GM23248 (cell line): ENCODE data around the gene OR52E6. TPM values are rescaled to one million over a fixed set of nuclear protein-coding genes. Genes with fewer than 3 reads are reported as not detected.

Experiments used
- DNase-seq: peaks from one replicate; pipeline ENCODE4 v3.0.0-alpha.2; 2015
- H2AFZ ChIP-seq: fragments of 200-600 bp; sonication (generic); 2 replicates; pipeline ENCODE4 v1.6.1; 2016; ENCODE audit warnings: antibody characterized with exemption
- H3F3A ChIP-seq: fragments of 200-600 bp; sonication (generic); 2 replicates; pipeline ENCODE4 v1.6.1; 2016; ENCODE audit warnings: mild to moderate bottlenecking, antibody characterized with exemption, mixed run types; ENCODE audit not compliant: insufficient read depth
- H3K27ac ChIP-seq: fragments of 200-600 bp; sonication (generic); 2 replicates; pipeline ENCODE4 v1.5.1; 2016; ENCODE audit warnings: mild to moderate bottlenecking
- H3K27me3 ChIP-seq: fragments of 200-600 bp; sonication (generic); replicated peaks from 2 replicates; pipeline ENCODE4 v1.6.1; 2016; ENCODE audit warnings: mild to moderate bottlenecking; ENCODE audit not compliant: insufficient read depth
- H3K36me3 ChIP-seq: fragments of 200-600 bp; sonication (generic); 2 replicates; pipeline ENCODE4 v1.6.1; 2016; ENCODE audit warnings: low read depth, mild to moderate bottlenecking
- H3K4me1 ChIP-seq: fragments of 200-600 bp; sonication (generic); 2 replicates; pipeline ENCODE4 v1.6.1; 2016; ENCODE audit warnings: mild to moderate bottlenecking; ENCODE audit not compliant: insufficient read depth
- H3K4me2 ChIP-seq: fragments of 200-600 bp; sonication (generic); one replicate; pipeline ENCODE4 v1.6.1; 2016; ENCODE audit warnings: mild to moderate bottlenecking; ENCODE audit not compliant: unreplicated experiment
- H3K4me3 ChIP-seq: fragments of 200-600 bp; sonication (generic); 2 replicates; pipeline ENCODE4 v1.5.1; 2016; ENCODE audit warnings: mild to moderate bottlenecking
- H3K79me2 ChIP-seq: fragments of 200-600 bp; sonication (generic); 2 replicates; pipeline ENCODE4 v1.6.1; 2016; ENCODE audit warnings: mild to moderate bottlenecking; ENCODE audit not compliant: insufficient read depth
- H3K9ac ChIP-seq: fragments of 200-600 bp; sonication (generic); 2 replicates; pipeline ENCODE4 v1.6.1; 2016; ENCODE audit warnings: mild to moderate bottlenecking
- H3K9me2 ChIP-seq: fragments of 200-600 bp; sonication (generic); 2 replicates; pipeline ENCODE4 v1.6.1; 2016; ENCODE audit warnings: mixed run types, mild to moderate bottlenecking, moderate library complexity; ENCODE audit not compliant: insufficient read depth
- H3K9me3 ChIP-seq: fragments of 200-600 bp; sonication (generic); one replicate; pipeline ENCODE4 v1.6.1; 2017; ENCODE audit warnings: low read depth
- H4K20me1 ChIP-seq: fragments of 200-600 bp; sonication (generic); 2 replicates; pipeline ENCODE4 v1.6.0; 2016; ENCODE audit not compliant: insufficient read depth
- EZH2 ChIP-seq: fragments of 200-600 bp; sonication (generic); IDR thresholded peaks from 2 replicates; pipeline ENCODE4 v1.6.1; 2018; ENCODE audit warnings: antibody characterized with exemption, mild to moderate bottlenecking; ENCODE audit not compliant: insufficient read depth, poor library complexity, severe bottlenecking
- EZH2phosphoT487 ChIP-seq: fragments of 200-600 bp; sonication (generic); IDR thresholded peaks from 2 replicates; pipeline ENCODE4 v1.6.1; 2018; ENCODE audit warnings: antibody characterized with exemption, moderate library complexity, mild to moderate bottlenecking, low read depth; ENCODE audit not compliant: insufficient read depth
- WGBS, 2 experiments: methylation state at CpG; one replicate each; pipeline ENCODE4 v1.1.6; 2015 to 2017; ENCODE audit warnings: low lambda C conversion rate in 2 of 2, low coverage in 1 of 2; ENCODE audit errors: missing lambda C conversion rate in 2 of 2; 5-methylcytosine and 5-hydroxymethylcytosine counted together
- in situ Hi-C: fragments of 300-500 bp; cut with MboI; formaldehyde crosslinking; loops from 2 replicates; pipeline ENCODE4 v1.15.0; 2020
- polyA plus RNA-seq: library from polyadenylated mRNA; unstranded; fragments of >200 nt; fragmentation: Nextera tagmentation; extraction: Ambion mirVana; gene quantifications from 2 replicates; pipeline ENCODE4 v1.2.1, GENCODE V29; 2016
- total RNA-seq: library from RNA; depleted of rRNA; stranded (reverse); fragments of >200 nt; shearing (Covaris generic); gene quantifications from 2 replicates; pipeline ENCODE4 v1.2.3, GENCODE V29; 2014; rRNA removed

OR52E6 gene
- total RNA-seq = not detected in 2 replicates
- polyA plus RNA-seq = not detected in 2 replicates

DNA sequence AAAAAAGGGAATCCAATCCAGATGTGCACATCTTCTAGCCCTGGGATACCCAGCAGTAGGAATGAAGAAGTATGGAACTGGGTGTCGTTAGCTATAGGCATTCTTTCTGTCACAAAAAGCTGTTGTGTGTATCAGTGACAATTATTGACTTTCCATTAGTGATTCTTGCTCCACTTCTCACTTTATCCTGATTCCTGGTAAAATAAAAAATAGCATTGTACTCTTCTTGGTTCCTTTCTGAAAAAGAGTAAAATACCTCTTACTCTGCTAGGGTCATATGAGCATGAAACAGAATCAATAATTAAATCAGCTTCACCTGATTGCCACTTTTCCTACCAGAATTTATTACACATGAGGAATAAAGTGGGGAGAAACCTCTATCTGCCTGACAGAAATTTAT is at the start of gene OR52E6:
Gene OR52E6 (minus strand): TSS at position 101 of the 400 bp plus-strand sequence. CDS start 0 bp downstream, at position 101.
- H3K36me3 ChIP-seq = no peaks in the 10 kb centered on the region
- no peak within 1 kb of the TSS for H3K4me3 ChIP-seq
- H3K4me2 ChIP-seq = no peak within 1 kb of the TSS
- H3F3A ChIP-seq = no peaks in the 10 kb centered on the region
- H3K79me2 ChIP-seq = no peaks in the 10 kb centered on the region
- H3K4me1 ChIP-seq = no peaks in the 10 kb centered on the region
- 0% methylated on average over 1 of the region's 1 CpG for WGBS, 2 experiments
- H3K9ac ChIP-seq = no peak within 1 kb of the TSS
- H3K9me3 ChIP-seq = no peaks in the 10 kb centered on the region
- in situ Hi-C loops = no loop called here
- H3K9me2 ChIP-seq = no peaks in the 10 kb centered on the region
- H4K20me1 ChIP-seq = no peaks in the 10 kb centered on the region
- DNase-seq = no peak
- H3K27me3 ChIP-seq = no peaks in the 10 kb centered on the region
- H3K27ac ChIP-seq = no peak within 1 kb of the TSS
- no peak for TF ChIP-seq EZH2phosphoT487
- H2AFZ ChIP-seq = no peak within 1 kb of the TSS

DNA sequence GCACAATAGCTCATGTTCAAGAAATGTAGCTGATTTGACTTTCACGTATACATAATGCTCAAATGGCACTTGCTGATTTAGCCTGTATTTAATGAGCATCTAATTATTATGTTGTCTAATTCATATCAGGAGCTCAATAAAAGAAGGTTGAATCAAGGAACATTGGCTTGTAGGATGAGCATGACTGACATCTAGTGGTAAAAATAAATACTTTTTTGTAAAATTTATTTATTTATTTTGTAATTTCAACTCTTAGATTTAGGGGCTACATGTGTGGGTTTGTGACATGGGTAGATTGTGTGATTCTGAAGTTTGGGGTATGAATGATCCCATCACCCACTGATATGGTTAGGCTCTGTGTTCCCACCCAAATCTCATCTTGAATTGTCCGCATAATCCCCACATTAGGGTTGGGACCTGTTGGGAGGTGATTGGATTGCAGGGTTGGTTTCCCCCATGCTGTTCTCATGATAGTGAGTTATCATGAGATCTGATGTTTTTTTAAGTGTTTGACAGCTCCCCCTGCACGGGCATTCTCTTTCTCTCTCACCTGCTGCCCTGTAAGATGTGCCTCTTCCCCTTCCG is 49.6 kb upstream of the OR52E6 start:
- Histone ChIP-seq H3K9me2 (no peaks in the 10 kb centered on the region), H3K9me3 (no peaks in the 10 kb centered on the region), H3F3A (no peaks in the 10 kb centered on the region), H2AFZ (no peak overlapping the region), H3K79me2 (no peaks in the 10 kb centered on the region), H3K36me3 (no peaks in the 10 kb centered on the region), H3K9ac (no peak overlapping the region), H4K20me1 (no peaks in the 10 kb centered on the region), H3K4me1 (no peaks in the 10 kb centered on the region), H3K4me3 (no peak overlapping the region), H3K4me2 (no peak overlapping the region), H3K27me3 (no peaks in the 10 kb centered on the region), H3K27ac (no peak overlapping the region)
- WGBS, 2 experiments = 33 to 37% methylated on average over 4 of the region's 4 CpGs
- DNase-seq = peak; percentile 34
- TF ChIP-seq EZH2 (no peak), EZH2phosphoT487 (no peak)
- in situ Hi-C loops = no loop called here

DNA sequence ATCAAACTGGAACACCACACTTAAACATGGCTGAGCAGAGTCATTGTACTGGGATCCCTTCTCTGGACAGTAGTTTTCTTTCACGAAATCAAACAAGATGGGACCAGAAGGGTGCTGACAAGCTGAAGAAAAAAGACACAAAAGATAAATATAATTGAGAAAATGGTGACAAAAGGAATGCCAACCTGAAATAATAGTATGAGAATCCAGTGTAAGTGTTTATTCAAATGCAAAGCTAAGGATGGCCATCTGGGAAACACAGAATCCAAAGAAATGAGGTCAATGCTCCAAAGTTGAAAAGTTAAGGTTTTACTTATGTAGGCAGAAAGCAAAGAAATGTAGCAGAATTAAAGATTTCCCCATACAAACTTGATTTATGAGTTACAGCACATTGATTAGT is 46.0 kb upstream of the OR52E6 start:
- H3K4me2 ChIP-seq = no peak overlapping the region
- no peaks in the 10 kb centered on the region for H3K36me3 ChIP-seq
- no peak for DNase-seq
- H3K27ac ChIP-seq = no peak overlapping the region
- 8 to 13% methylated on average over 1 of the region's 1 CpG for WGBS, 2 experiments
- H3K79me2 ChIP-seq = no peaks in the 10 kb centered on the region
- H3K4me1 ChIP-seq = no peaks in the 10 kb centered on the region
- no peaks in the 10 kb centered on the region for H3K27me3 ChIP-seq
- no peaks in the 10 kb centered on the region for H3K9me2 ChIP-seq
- TF ChIP-seq EZH2phosphoT487 = no peak
- no peak for TF ChIP-seq EZH2
- in situ Hi-C loops = no loop called here
- no peaks in the 10 kb centered on the region for H3F3A ChIP-seq
- no peak overlapping the region for H3K9ac ChIP-seq
- no peaks in the 10 kb centered on the region for H4K20me1 ChIP-seq
- no peak overlapping the region for H2AFZ ChIP-seq
- no peaks in the 10 kb centered on the region for H3K9me3 ChIP-seq
- no peak overlapping the region for H3K4me3 ChIP-seq

DNA sequence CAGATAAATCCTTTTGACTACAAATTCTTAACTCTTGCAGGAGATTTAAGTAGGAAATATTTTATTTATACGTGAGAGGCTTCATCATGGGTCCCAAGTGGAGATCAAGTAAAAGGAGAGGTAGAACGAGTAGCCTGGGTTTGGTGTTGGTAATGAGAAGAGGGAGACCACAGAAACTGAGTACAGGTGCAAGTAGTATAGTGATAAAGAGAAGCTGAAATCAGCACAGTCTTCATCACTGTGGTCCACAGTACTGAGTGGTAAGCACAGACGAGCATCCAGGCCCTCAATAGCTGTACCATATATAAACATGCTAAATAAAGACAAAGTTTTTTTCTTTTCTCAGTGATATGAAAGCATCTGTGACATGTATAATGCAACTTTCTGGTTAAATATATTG is 45.5 kb upstream of the OR52E6 start:
- Histone ChIP-seq H3K4me1 (no peaks in the 10 kb centered on the region), H3K9me2 (no peaks in the 10 kb centered on the region), H3K9me3 (no peaks in the 10 kb centered on the region), H3K4me2 (no peak overlapping the region), H3K27me3 (no peaks in the 10 kb centered on the region), H3K4me3 (no peak overlapping the region), H4K20me1 (no peaks in the 10 kb centered on the region), H3K79me2 (no peaks in the 10 kb centered on the region), H2AFZ (no peak overlapping the region), H3K9ac (no peak overlapping the region), H3F3A (no peaks in the 10 kb centered on the region), H3K27ac (no peak overlapping the region), H3K36me3 (no peaks in the 10 kb centered on the region)
- in situ Hi-C loops = no loop called here
- 10 to 14% methylated on average over 3 of the region's 3 CpGs for WGBS, 2 experiments
- DNase-seq = no peak
- TF ChIP-seq EZH2phosphoT487 = no peak
- TF ChIP-seq EZH2 = no peak

DNA sequence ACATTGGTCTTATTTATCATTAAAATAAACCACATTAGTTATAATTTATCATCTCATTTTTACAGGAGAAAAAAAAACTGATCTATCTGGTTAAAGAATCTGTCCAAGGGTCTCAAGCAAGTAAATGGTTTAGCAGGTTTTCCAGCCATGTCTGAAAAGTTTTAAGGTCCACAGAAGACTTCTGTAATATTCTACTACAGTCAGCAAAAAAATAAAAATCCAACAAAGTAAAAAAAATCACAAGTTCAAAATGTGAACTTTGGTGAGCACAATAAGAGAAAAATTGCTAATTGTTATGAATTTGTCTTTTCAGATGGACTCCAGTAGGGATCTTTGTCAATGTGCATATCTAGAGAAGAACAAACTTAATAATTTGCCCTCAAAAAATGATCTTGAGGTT is 40.1 kb upstream of the OR52E6 start:
- no peaks in the 10 kb centered on the region for H3F3A ChIP-seq
- no peak overlapping the region for H3K9ac ChIP-seq
- no peaks in the 10 kb centered on the region for H3K27me3 ChIP-seq
- H3K9me3 ChIP-seq = no peaks in the 10 kb centered on the region
- H3K4me1 ChIP-seq = no peaks in the 10 kb centered on the region
- H3K9me2 ChIP-seq = no peaks in the 10 kb centered on the region
- H3K27ac ChIP-seq = no peak overlapping the region
- DNase-seq = no peak
- H3K79me2 ChIP-seq = no peaks in the 10 kb centered on the region
- in situ Hi-C loops = no loop called here
- H3K4me2 ChIP-seq = no peak overlapping the region
- H2AFZ ChIP-seq = no peak overlapping the region
- no peaks in the 10 kb centered on the region for H4K20me1 ChIP-seq
- no peaks in the 10 kb centered on the region for H3K36me3 ChIP-seq
- no peak overlapping the region for H3K4me3 ChIP-seq
- TF ChIP-seq EZH2phosphoT487 (no peak), EZH2 (no peak)
